ENCODE data around the gene GRIK4.

GRIK4 gene

DNA sequence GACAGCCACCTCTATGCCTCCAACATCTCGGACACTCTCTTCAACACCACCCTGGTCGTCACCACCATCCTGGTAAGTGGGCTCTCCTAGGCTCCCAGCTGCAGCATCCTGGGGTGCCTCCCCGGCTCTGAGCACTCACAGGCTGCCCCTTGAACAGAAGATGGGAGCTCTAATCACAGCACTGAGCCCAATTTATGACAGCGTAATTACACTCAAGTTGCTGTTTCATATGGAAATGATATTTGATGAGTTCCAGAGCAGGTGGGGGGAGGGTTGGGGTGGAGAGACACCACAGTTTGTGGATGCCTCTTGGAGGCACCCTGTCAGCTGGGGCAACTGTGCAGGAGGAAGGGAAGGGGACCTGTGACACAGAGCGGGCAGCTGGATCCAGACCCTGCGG lies 387.0 kb downstream of the GRIK4 start:
- no peak for DNase-seq (ENCODE audit: low read depth in 2 of 3, low spot score in 1 of 3)

GRCh38 chr11:120899720-120900119 lies 388.2 kb downstream of the GRIK4 start:
- DNase-seq (ENCODE audit: low read depth in 2 of 3, low spot score in 1 of 3) = no peak

GRCh38 chr11:120900643-120901042 lies 389.1 kb downstream of the GRIK4 start:
- no peak for DNase-seq (ENCODE audit: low read depth in 2 of 3, low spot score in 1 of 3)

DNA sequence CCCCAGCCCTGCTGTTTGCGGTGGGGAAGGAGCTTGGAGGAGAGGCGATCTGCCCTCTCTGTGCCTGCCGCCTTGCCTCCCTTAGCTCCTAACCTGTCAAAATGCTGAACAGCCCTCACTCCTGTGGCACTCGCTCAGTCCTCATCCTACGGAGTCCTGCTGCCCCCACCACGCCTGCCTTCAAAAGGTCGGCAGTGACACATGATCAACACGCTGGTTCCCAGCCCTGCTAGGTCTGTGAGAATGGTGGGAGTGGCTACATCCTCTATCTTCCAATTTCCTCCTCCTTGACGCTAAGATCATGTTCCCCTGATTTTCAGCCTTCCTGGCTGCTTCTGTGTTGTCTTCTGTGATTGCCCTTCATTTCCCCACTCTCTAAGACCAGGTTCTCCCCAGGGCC lies 392.1 kb downstream of the GRIK4 start:
- no peak for DNase-seq (ENCODE audit: low read depth in 2 of 3, low spot score in 1 of 3)

DNA sequence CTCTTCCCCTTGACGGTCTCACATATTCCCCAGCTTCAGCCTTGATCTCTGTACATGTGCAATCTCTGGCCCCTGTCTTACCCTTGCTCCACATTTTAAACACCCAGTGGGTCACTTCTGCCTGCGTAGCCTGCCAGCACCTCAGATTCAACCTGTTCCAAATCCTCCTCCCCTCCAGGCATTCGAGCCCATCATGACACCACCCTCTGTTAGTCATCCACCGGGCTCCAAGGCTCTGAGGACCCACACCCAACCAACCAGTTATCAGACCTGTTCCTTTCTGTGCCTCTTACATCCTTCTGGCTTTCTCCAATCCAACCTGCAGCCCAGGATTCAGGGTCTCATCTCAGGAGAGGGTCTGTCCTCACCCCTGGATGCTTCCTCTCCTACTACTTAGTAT lies 392.6 kb downstream of the GRIK4 start:
- no peak for DNase-seq (ENCODE audit: low read depth in 2 of 3, low spot score in 1 of 3)

- DNase-seq (ENCODE audit: low read depth in 2 of 3, low spot score in 1 of 3) = no peak
These were observed 395.2 kb downstream of the GRIK4 start for GRCh38 chr11:120906766-120907165.

DNA sequence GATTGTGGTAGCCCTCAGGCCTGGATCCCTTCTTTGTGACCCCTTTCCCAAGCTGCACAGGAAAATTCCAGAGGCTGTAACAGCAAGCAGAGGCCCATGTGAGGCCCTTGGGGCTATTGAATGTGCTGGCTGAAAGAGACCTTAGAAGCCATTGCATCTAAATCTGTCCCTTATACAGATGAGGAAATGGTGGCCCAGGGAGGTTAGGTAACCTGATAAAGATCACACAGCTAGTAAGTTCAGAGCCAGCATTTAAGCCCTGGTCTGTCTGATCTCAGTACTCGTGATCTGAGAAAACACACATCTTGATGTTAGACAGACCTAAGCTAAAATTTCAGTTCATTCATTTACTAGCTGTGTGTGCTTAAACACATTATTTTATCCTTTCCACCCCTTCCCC lies 396.4 kb downstream of the GRIK4 start:
- DNase-seq (ENCODE audit: low read depth in 2 of 3, low spot score in 1 of 3) = no peak

- DNase-seq (ENCODE audit: low read depth in 2 of 3, low spot score in 1 of 3) = no peak
These were observed 397.1 kb downstream of the GRIK4 start for GRCh38 chr11:120908461-120909181.

GRCh38 chr11:120909676-120910416 lies 398.3 kb downstream of the GRIK4 start:
- DNase-seq (ENCODE audit: low read depth in 2 of 3, low spot score in 1 of 3) = no peak

- DNase-seq (ENCODE audit: low read depth in 2 of 3, low spot score in 1 of 3) = no peak
These were observed 400.4 kb downstream of the GRIK4 start for GRCh38 chr11:120911943-120912342.

GRCh38 chr11:120912504-120912903 lies 401.0 kb downstream of the GRIK4 start:
- no peak for DNase-seq (ENCODE audit: low read depth in 2 of 3, low spot score in 1 of 3)

GRCh38 chr11:120912915-120913314 lies 401.4 kb downstream of the GRIK4 start:
- DNase-seq (ENCODE audit: low read depth in 2 of 3, low spot score in 1 of 3) = no peak

- no peak for DNase-seq (ENCODE audit: low read depth in 2 of 3, low spot score in 1 of 3)
These were observed 402.5 kb downstream of the GRIK4 start for GRCh38 chr11:120914021-120914420.

DNA sequence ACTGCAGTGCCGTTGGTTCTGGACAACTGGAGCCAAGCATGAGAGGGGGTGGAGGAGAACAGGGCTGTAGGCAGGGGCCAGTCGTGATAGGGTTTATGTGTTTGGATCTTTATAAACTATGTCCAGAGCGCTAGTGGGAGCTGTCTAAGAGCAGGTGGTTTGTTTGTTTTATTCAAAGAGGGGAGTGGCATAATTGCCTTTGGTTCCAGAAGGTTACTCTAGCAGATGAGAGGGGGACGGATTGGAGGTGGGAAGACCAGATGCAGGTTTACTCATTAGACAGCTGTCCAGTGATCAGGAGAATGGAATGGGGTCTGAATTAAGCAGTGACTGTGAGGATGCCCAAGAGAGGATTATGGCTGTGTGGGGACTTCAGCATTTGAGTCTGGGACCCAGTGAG lies 403.1 kb downstream of the GRIK4 start:
- no peak for DNase-seq (ENCODE audit: low read depth in 2 of 3, low spot score in 1 of 3)

DNA sequence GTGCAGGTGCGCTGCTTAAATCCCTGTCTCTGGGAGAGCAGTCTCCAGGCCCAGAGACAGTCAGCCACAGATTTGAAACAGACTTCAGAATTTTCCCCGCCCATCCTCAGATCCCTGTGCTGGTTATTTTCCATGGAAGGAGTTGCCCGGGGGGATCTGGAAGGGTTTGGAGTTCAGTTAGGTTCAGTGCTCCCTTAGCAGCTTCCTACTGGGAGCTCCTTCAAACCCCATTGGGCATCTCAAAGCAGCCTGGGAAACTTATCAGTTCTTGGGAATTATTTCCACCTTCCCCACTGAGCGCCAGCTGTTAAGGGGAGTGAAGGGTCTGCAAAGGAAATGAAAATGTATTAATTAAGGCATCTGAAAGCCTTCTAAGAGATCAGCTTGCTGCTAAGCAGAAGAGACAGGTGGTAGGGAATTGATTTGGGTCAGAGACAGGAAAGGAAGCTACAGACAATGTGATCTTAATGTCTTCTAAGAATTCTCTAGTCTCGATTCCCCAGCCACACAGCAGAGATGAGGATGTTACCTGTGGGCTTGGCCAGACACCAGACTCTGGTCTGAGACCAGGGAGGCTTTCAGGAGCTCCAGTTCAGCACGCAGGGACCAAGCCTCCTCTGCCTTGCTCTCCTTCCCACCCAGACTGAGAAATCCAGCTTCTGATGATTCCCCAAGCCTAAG lies 406.2 kb downstream of the GRIK4 start:
- DNase-seq (ENCODE audit: low read depth in 2 of 3, low spot score in 1 of 3) = no peak

- no peak for DNase-seq (ENCODE audit: low read depth in 2 of 3, low spot score in 1 of 3)
These were observed 406.7 kb downstream of the GRIK4 start for GRCh38 chr11:120918257-120918656.

GRCh38 chr11:120919045-120919444 lies 407.5 kb downstream of the GRIK4 start:
- no peak for DNase-seq (ENCODE audit: low read depth in 2 of 3, low spot score in 1 of 3)

DNA sequence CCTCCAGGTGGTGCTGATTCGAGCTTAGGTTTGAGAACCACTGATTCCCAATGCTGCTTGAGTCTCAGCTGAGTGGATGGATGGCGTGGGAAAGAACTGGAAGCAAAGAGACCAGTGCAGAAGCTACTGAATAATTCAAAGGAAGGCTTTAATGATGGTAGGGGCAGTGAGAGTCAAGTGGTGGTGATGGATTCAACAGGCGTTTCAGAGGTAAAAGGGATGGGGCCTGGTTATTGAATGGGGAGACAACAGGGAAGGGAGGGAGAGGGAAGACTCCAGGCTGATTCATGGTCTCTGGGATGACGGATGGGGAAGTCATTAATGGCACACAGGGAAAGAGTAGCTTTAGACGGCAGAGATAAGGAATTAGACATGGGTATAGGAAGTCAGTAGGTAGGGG lies 408.0 kb downstream of the GRIK4 start:
- no peak for DNase-seq (ENCODE audit: low read depth in 2 of 3, low spot score in 1 of 3)

DNA sequence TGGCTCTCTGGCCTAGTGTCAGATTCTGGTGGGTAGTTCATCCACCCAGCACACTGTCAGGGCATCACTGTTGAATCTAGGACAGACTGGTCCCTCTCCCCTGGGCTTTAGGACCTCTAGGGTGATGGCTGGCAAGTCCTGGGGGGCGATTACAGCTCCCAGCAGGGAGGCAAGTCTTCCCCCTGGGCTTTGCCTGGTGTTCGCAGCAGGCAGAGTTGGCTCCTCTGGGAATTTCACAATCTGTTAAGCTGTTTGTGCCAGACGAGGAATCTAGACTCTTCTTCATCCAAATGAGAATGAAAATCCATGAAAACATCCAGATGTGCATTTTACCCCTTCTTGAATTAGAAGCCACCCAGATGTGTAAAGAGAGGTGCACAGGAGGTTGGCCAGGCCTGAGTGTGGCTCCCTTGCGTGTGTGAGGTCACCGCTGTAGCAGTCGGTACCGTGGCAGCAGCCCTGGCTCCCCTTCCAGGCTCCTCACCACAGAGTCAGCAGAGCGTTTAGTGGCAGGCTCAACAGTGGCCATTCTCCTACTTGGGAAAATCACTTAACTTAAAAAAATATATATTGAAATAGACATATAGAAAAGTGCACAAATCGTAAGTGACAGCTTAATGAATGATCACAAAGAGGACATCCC lies 412.4 kb downstream of the GRIK4 start:
- no peak for DNase-seq (ENCODE audit: low read depth in 2 of 3, low spot score in 1 of 3)

DNA sequence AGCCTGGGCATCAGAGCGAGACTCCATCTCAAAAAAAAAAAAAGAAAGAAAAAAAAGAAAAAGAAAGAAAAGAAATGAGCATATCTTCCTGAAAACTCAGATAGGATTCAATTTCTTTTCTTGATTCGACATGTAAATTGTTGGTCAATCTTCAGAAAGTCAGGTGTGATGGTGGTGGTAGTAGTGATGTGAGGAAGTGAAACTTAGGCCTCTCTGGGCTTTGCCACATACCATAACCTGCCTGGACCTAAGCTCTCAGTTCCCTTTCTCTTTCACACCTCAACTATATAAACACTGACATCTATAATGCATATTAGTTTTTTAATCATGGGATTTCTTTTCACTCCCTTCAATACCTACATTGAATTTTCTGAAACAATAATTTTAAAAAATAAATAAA lies 414.4 kb downstream of the GRIK4 start:
- DNase-seq (ENCODE audit: low read depth in 2 of 3, low spot score in 1 of 3) = no peak

- no peak for DNase-seq (ENCODE audit: low read depth in 2 of 3, low spot score in 1 of 3)
These were observed 417.1 kb downstream of the GRIK4 start for GRCh38 chr11:120928627-120929026.

GRCh38 chr11:120929090-120929489 lies 417.5 kb downstream of the GRIK4 start:
- DNase-seq (ENCODE audit: low read depth in 2 of 3, low spot score in 1 of 3) = no peak

All from stimulated activated CD4-positive, alpha-beta T cell treated with anti-CD3 and anti-CD28 coated beads, Interleukin-12 subunit alpha, Interleukin-12 subunit beta, amount 100 ng/mL, for 48 hours (primary cell).